Middle frontal gyrus (tissue), 1 donor: Measurements from ENCODE around the gene RPS15.
A peak's percentile ranks its signal among the peaks of the same experiment; 100 is the strongest.

Experiments
- DNase-seq: peaks from one replicate; pipeline ENCODE4 v3.0.0-alpha.2; 2015; ENCODE audit warnings: low spot score; ENCODE audit errors: extremely low spot score

Gene RPS15

GRCh38 chr19:1450735-1451731 lies 12.8 kb downstream of the RPS15 start:
- no peak for DNase-seq

DNA sequence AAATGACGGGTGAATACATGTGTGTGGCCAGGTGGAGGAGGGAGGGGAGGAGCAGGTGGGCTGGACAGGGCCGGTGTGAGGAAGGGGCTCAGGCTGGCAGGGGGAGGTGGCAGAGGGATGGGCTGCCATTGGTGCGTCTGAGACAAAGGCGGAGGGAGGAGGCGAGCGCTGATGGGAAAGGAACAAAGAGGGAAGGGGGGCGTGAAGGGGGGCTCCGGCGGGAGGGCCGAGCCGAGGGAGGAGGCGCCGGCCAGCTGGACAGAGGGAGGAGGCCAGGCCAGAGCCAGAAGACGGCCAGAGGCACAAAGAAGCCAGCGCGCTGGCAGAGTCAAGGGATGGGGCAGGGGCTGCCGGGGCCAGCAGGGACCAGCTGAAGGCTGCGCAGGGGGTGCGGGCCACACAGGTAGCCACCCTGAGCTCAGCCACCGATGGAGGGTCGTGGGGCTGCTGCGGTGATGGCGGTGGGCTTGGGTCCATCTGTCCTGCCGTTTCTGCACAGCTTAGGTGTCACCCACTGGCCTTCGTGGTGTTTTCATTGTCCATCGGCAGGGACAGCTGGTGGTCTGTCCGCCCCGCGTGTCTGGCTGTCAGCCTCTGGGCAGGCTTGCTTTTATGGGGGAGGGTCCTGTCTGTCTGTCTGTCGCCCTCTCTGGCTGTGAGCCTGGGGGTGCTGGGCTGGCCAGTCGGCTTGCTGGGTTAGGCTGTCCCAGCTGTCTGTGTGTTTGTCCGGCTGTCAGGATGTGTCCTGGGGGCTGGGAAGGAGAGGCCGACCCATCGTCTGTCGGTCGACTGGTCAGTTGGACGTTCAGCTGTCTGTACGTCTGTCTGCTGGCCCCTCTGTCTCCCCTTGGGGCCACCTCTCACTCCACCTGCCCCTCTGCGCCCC lies 14.0 kb downstream of the RPS15 start:
- DNase-seq: no peak

DNA sequence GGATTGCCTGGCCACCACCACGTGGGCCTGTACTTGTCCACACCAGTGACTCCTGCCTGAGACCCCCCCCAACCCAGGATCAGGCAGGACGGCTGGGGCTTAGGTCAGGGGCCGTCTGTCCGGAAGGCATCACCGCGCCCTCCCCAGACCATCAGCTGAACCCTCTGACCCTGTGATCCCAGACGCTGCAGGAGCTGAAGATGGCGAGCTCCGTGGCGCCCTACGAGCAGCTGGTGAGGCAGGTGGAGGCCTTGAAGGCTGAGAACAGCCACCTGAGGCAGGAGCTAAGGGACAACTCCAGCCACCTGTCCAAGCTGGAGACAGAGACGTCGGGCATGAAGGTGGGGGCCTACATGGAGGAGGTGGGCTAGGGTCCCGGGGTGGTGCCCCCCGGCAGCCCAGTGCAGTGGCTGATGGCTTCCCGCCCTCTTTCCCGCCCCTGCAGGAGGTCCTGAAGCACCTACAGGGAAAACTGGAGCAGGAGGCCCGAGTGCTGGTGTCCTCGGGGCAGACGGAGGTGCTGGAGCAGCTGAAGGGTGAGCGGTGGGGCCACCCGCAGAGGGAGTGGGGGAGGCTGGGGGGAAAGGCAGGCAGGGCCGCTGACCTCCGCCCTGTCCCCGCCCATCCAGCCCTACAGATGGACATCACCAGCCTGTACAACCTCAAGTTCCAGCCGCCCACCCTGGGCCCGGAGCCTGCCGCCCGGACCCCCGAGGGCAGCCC lies 14.8 kb downstream of the RPS15 start:
- DNase-seq: no peak

DNA sequence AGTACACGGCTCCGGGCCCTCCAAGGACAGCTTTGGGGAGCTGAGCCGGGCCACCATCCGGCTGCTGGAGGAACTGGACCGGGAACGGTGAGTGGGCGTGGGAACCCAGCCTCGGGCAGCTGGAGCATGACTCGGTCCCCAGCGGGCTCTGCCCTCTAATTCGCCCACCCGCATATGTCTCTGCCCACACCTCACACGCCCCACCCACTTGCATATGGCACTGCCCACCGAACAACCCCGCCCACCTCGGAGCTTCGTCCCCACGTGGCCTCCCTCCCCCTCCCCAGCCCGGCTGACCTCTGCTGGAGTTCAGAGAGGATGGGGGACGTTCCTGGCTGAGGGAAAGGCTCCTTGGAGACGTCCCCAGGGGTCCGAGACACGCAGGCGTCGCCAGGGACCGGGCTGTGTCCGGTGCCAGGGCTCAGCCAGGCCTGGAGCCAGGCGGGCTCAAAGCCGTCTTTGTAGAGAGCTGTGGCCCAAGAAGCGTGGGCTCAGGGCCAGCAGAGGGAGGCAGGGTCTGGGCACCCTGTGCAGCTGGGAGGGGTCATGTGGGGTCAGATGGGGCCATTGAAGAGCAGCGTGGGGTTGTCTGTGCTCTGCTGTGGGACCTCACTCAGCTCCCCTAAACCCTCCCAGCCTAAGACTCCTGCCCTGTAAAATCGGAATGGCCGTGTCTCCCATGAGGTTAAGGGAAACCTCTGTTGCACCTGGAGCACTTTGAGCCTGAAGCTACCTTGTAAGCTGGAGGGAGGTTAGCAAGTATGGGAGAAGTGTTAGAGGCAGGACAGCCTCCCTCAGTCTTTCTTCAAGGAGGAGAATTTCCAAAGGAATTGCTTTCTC lies 15.5 kb downstream of the RPS15 start:
- peak; percentile 84 for DNase-seq

GRCh38 chr19:1455002-1455335 lies 16.8 kb downstream of the RPS15 start:
- no peak for DNase-seq

DNA sequence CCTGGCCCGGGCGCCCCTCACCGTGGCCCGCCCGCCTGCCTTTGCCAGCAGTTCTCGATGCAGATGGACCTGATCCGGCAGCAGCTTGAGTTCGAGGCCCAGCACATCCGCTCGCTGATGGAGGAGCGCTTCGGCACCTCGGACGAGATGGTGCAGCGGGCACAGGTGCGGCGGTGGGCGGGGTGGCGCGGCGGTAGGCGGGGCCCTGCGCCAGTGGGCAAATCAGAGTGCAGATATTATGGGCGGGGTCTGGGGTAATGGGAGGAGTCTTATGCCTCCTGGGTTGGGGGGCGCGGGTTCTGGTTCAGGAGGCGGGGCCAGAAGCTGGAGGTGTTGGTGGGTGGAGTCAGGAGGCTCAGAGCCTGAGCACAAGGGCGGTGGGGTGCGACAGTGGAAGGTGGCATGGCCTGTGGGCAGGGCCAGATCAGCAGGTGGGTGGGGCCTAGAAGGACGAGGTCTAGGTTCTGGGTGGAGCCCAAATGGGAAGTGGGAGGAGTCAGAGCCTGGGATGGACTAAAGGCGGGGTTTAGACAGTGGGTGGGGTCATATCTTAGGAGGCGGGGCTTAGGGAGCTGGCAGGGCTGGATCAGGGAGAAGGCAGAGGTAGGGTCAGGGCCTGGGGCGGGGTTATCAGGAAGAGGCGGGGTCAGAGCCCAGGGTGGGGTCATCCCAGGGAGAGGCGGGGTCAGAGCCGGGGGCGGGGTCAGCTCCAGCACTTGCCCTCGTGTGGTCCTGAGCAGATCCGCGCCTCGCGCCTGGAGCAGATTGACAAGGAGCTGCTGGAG lies 17.3 kb downstream of the RPS15 start:
- no peak for DNase-seq

DNA sequence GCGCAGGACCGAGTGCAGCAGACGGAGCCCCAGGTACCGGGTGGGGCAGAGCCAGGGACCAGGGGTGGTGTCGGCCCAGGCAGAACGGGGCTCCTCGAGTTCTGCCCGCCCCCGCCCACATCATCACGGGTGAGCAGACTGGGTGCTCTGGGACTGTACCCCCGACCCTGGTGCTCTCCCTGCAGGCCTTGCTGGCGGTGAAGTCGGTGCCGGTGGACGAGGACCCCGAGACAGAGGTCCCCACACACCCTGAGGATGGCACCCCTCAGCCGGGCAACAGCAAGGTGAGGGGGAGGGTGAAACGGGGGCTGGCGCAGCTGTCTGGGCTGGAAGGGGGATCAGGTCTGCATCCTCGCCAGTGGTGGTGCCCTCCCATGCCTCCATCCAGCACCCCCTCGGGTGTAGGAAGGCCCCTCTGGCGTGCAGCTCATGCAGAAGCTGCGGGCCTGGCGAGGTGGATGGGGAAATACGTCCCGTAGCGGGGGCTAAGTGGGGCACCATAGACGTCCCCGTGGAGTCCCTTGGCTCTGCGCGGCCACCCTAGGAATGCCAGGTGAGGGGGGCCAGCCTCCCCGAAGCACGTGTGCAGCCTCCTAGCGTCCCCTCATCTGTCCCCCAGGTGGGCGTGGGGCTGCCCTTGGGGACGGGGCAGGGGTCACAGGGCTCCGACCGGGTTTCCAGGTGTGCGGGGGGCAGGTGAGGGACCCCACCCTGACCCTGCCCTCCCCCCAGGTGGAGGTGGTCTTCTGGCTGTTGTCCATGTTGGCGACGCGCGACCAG lies 18.1 kb downstream of the RPS15 start:
- DNase-seq: no peak

- DNase-seq: no peak
These were observed 19.0 kb downstream of the RPS15 start for GRCh38 chr19:1457031-1457739.

DNA sequence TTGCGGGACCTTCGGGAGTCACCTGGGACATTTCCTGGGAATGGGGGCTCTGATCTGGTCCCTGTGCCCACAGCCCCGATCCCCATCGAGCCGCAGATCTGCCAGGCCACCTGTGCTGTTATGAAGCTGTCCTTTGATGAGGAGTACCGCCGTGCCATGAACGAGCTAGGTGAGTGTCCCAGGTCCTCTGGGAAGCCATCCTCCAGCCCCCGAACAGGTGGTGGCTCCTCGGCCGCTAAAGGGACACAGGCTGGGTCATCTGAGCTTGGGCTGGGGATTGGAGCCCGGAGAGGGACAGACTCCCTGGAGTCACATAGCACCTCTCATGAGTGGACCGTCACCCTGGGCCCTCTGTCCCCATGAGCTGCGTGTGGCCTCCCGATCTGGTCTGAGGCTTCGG lies 19.7 kb downstream of the RPS15 start:
- no peak for DNase-seq

DNA sequence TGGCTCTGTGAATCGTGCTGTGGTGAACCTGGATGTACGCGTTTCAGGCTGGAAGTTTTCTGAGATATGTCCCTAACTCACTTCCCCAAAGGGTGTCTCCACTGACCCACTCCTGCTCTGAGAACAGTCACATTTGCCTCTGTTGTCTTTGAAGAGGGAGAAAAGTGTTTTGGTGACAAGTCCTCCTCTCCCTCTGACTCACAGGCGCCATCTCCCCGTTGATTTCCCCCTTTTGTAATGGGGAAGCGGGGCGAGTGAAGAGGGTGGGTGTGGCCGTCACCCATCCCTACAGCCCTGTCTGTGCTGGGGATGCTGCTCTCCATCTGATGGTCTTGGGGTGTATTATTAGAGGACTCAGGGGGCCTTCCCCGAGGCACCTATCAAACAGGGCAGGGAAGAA lies 21.3 kb downstream of the RPS15 start:
- no peak for DNase-seq

DNA sequence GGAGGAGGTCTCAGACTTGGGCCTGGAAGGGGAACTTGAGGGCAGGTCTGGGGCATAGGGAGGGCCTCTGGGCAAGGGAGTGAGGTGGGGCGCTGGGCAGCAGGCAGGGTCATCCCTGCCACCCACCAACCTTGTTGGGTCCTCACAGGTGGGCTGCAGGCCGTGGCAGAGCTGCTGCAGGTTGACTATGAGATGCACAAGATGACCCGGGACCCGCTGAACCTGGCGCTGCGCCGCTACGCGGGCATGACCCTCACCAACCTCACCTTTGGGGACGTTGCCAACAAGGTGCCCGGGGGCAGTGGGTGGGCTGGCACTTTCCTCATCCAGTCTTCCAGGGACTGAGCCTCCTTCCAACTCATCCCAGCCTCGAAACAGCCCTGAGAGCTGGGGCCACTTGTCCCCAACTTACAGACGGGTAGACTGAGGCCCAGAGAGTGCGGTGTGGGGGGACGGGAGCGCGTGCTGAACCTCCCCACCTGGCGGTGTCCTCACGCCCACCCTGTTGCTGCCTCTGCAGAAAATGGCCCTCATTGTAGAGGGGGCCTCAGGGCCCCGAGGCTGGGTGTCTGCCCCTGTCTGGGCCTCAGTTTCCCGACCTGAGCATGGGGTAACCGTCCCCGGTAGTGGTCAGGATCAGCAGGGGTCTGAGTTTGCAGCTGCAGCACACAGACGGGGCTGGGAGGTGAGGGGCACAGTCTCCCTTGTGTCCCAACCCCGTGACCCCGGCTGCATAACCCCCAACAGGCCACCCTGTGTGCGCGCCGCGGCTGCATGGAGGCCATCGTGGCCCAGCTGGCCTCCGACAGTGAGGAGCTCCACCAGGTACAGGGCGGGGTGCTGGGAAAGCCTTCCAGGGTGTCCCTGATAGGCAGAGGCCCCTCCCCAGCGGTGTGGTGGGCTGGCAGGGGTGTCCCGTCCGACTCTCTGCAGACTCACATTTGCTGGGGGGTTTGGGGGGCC lies 22.1 kb downstream of the RPS15 start:
- DNase-seq: no peak

DNA sequence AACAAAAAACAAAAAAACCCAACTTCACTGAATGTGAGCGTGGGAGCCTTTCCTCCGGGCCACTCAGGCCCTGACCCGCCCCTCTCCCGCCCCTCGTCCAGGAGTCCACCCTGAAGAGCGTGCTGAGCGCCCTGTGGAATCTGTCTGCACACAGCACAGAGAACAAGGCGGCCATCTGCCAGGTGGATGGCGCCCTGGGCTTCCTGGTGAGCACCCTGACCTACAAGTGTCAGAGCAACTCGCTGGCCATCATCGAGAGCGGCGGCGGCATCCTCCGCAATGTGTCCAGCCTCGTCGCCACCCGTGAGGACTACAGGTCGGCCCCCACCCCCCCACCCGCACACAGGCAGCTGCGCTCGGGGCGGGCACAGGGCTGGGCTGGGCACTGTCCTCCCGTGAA lies 23.7 kb downstream of the RPS15 start:
- DNase-seq: no peak

DNA sequence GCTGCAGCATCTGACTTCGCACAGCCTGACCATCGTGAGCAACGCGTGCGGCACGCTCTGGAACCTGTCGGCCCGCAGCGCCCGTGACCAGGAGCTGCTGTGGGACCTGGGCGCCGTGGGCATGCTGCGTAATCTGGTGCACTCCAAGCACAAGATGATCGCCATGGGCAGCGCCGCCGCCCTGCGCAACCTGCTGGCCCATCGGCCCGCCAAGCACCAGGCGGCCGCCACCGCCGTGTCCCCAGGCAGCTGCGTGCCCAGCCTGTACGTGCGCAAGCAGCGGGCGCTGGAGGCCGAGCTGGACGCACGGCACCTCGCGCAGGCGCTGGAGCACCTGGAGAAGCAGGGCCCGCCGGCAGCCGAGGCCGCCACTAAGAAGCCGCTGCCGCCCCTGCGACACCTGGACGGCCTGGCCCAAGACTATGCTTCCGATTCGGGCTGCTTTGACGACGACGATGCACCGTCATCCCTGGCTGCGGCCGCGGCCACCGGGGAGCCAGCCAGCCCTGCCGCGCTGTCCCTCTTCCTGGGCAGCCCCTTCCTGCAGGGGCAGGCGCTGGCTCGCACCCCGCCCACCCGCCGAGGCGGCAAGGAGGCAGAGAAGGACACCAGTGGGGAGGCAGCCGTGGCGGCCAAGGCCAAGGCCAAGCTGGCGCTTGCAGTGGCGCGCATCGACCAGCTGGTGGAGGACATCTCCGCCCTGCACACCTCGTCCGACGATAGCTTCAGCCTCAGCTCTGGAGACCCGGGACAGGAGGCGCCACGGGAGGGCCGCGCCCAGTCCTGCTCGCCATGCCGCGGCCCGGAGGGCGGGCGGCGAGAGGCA lies 27.2 kb downstream of the RPS15 start:
- no peak for DNase-seq

DNA sequence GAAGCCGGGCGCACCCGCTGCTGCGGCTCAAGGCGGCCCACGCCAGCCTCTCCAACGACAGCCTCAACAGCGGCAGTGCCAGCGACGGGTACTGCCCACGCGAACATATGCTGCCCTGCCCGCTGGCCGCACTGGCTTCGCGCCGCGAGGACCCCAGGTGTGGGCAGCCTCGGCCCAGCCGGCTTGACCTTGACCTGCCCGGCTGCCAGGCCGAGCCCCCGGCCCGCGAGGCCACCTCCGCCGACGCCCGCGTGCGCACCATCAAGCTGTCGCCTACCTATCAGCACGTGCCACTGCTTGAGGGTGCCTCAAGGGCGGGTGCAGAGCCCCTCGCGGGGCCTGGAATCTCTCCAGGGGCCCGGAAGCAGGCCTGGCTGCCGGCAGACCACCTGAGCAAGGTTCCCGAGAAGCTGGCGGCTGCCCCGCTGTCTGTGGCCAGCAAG lies 27.8 kb downstream of the RPS15 start:
- no peak for DNase-seq

DNA sequence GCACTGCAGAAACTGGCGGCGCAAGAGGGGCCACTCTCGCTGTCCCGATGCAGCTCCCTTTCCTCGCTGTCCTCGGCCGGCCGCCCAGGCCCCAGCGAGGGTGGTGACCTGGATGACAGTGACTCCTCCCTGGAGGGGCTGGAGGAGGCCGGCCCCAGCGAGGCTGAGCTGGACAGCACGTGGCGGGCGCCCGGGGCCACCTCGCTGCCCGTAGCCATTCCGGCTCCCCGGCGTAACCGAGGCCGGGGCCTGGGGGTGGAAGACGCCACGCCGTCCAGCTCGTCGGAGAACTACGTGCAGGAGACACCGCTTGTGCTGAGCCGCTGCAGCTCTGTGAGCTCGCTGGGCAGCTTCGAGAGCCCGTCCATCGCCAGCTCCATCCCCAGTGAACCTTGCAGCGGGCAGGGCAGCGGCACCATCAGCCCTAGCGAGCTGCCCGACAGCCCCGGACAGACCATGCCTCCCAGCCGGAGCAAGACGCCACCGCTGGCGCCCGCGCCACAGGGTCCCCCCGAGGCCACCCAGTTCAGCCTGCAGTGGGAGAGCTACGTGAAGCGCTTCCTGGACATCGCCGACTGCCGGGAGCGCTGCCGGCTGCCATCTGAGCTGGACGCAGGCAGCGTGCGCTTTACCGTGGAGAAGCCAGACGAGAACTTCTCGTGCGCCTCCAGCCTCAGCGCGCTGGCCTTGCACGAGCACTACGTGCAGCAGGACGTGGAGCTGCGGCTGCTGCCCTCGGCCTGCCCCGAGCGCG lies 28.4 kb downstream of the RPS15 start:
- no peak for DNase-seq

GRCh38 chr19:1467215-1467489 lies 29.0 kb downstream of the RPS15 start:
- DNase-seq: no peak
